K562 (cell line): ENCODE data around the gene CELF6.

ENCODE experiments used
- BHLHE40 ChIP-seq: IDR thresholded peaks from 2 replicates; pipeline ENCODE4 v1.6.1; 2011; ENCODE audit warnings: low read length, improper control_type of control experiment
- CREB1 ChIP-seq, 2 experiments: sonication (generic) in 1 of 2; formaldehyde crosslinking in 1 of 2; IDR thresholded peaks; 2 replicates each; pipeline versions ENCODE4 v1.6.1 to v1.8.0; 2012 to 2022; ENCODE audit warnings: inconsistent platforms in 1 of 2, mild to moderate bottlenecking in 1 of 2, missing genetic modification reagents in 1 of 2, moderate library complexity in 1 of 2
- DACH1 ChIP-seq: fragments of 450-650 bp; IDR thresholded peaks from 2 replicates; pipeline ENCODE4 v1.6.1; 2018; ENCODE audit not compliant: partially characterized antibody
- DMBX1 ChIP-seq: fragments of 250-450 bp; sonication (Bioruptor Pico); IDR thresholded peaks from 2 replicates; pipeline ENCODE4 v1.8.0; 2022; ENCODE audit warnings: inconsistent platforms, mild to moderate bottlenecking, moderate library complexity, borderline replicate concordance
- ILF3 ChIP-seq: fragments of 450-650 bp; IDR thresholded peaks from 2 replicates; pipeline ENCODE4 v1.6.1; 2018; ENCODE audit warnings: antibody characterized with exemption, mild to moderate bottlenecking, moderate library complexity, borderline replicate concordance
- MXI1 ChIP-seq: IDR thresholded peaks from 2 replicates; pipeline ENCODE4 v1.6.1; 2011; ENCODE audit warnings: low read depth, mild to moderate bottlenecking, improper control_type of control experiment, low read length
- TAF1 ChIP-seq: IDR thresholded peaks from 2 replicates; pipeline ENCODE4 v1.6.1; 2011; ENCODE audit warnings: mild to moderate bottlenecking, low read length, moderate library complexity; ENCODE audit not compliant: insufficient read depth, control insufficient read depth, severe bottlenecking; ENCODE audit errors: extremely low read depth
- ZNF41 ChIP-seq: fragments of 250-450 bp; sonication (Bioruptor Pico); conservative IDR thresholded peaks from 2 replicates; pipeline ENCODE4 v1.4.0; 2020; ENCODE audit warnings: mild to moderate bottlenecking
- ZNF583 ChIP-seq: fragments of 250-450 bp; sonication (Bioruptor Pico); IDR thresholded peaks from 2 replicates; pipeline ENCODE4 v1.4.0; 2020

GRCh38 chr15:72278737-72279136 lies 41.2 kb downstream of the CELF6 start:
- TF ChIP-seq ZNF41 (no peak), DMBX1 (CRISPR knock-in tag) (no peak), TAF1 (no peak), BHLHE40 (no peak), CREB1 (IDR thresholded peaks at IDR 0.05) (no peak), CREB1 (CRISPR knock-in tag; IDR thresholded peaks at IDR 0.05) (no peak), MXI1 (no peak), ZNF583 (no peak), DACH1 (no peak), ILF3 (no peak)
